Ovary (tissue), 9 donors: ENCODE measurements around the gene TPM4. TPM values are rescaled to one million over a fixed set of nuclear protein-coding genes. Genes with fewer than 3 reads are reported as not detected.

ENCODE experiments used
- DNase-seq, 5 donors: peaks; one replicate each; pipeline ENCODE4 v3.0.0-alpha.2; 2019 to 2020
- H3K27ac ChIP-seq, 2 donors: fragments of 200-600 bp; one replicate each; pipeline versions ENCODE4 v1.5.1 to v1.8.0; 2019 to 2022
- H3K27me3 ChIP-seq: fragments of 200-600 bp; one replicate; pipeline ENCODE4 v1.8.0; 2022
- H3K36me3 ChIP-seq: fragments of 200-600 bp; sonication (generic); one replicate; pipeline ENCODE4 v1.5.1; 2019
- H3K4me1 ChIP-seq: one replicate; pipeline ENCODE4 v1.8.1; 2013; ENCODE audit warnings: mild to moderate bottlenecking, moderate library complexity; ENCODE audit not compliant: insufficient read depth
- H3K4me3 ChIP-seq: fragments of 200-600 bp; sonication (generic); one replicate; pipeline ENCODE4 v1.5.1; 2017
- H3K9me3 ChIP-seq, 2 donors: fragments of 200-600 bp in 1 of 2; sonication (generic) in 1 of 2; one replicate each; pipeline versions ENCODE4 v1.5.1 to v1.8.1; 2013 to 2019; ENCODE audit warnings: mild to moderate bottlenecking in 1 of 2, moderate library complexity in 1 of 2
- CTCF ChIP-seq, 3 donors: fragments of 450-650 bp in 2 of 3; fragments of 200-600 bp in 1 of 3; IDR thresholded peaks; one replicate each; pipeline versions ENCODE4 v1.5.1 to v1.8.0; 2016 to 2022; ENCODE audit warnings: antibody characterized with exemption in 3 of 3, mild to moderate bottlenecking in 1 of 3
- EP300 ChIP-seq: sonication (generic); formaldehyde crosslinking; IDR thresholded peaks from one replicate; pipeline ENCODE4 v1.6.1; 2017; ENCODE audit warnings: antibody characterized with exemption
- POLR2A ChIP-seq: fragments of 450-650 bp; IDR thresholded peaks from one replicate; pipeline ENCODE4 v1.6.1; 2017; ENCODE audit warnings: antibody characterized with exemption, mild to moderate bottlenecking, moderate library complexity
- WGBS, 3 donors: extraction: QIAGEN DNeasy Blood & Tissue Kit in 1 of 3; methylation state at CpG; one replicate each; pipeline versions ENCODE4 v1.1.5 to v1.1.7; 2013 to 2017; 5-methylcytosine and 5-hydroxymethylcytosine counted together
- intact Hi-C, 4 donors: fragments of 100-400 bp; cut with DNase I; formaldehyde crosslinking; loops; one replicate each; pipeline versions ENCODE4 v1.11.0 to v1.15.1; 2022 to 2023
- polyA plus RNA-seq, 2 donors: library from polyadenylated mRNA; stranded (reverse); fragments of 200-250 nt in 1 of 2; fragments of 350-450 nt in 1 of 2; fragmentation: Illumina TruSeq in 1 of 2; extraction: RNeasy Lipid Tissue Mini Kit (QIAGEN cat#74804) in 1 of 2; gene quantifications; one replicate each; pipeline ENCODE4 v1.2.3, GENCODE V29; 2013 to 2014
- total RNA-seq, 7 donors: library from RNA; depleted of rRNA in 2 of 7; stranded (reverse); fragments of >200 nt in 2 of 7; fragmentation: NEBNext Ultra II Directional in 3 of 7; extraction: Animal tissue kit (Norgen Biotek cat#: 25700) in 3 of 7; gene quantifications; one replicate each; pipeline versions ENCODE4 v1.1.0 to v1.2.4, GENCODE V29; 2016 to 2023
- donor health status: DM: no; HTN: no; CAD: no; lungs with moderate emphysema.
- donor health status: DM: no; HTN: no; CAD: no.
- donor health status: Bipolar disorder and iron deficiency.
- donor health status: DM: yes; HTN: yes; CAD: no.
- donor health status: DM: no; HTN: no; CAD: no.
- donor health status: DM: yes; HTN: yes; CAD: no.

The TPM4 gene
- total and polyA plus RNA-seq, 9 donors, result 286 to 664 (median 554) TPM

- DNase-seq, result no peak
- intact Hi-C loops, result no loop called here
- WGBS, 3 donors, result 71 to 81% (median 80%) methylated on average over 13 of the region's 13 CpGs
- H3K4me1 ChIP-seq, result peaks cover 2% of the 10 kb centered on the region
- no peaks in the 10 kb centered on the region for H3K27me3 ChIP-seq
- H3K9me3 ChIP-seq, result no peaks in the 10 kb centered on the region
- no peak for TF ChIP-seq EP300
- no peak for TF ChIP-seq CTCF (IDR thresholded peaks at IDR 0.05)
- TF ChIP-seq POLR2A, result no peak
- H3K27ac ChIP-seq, result no peak overlapping the region
- no peaks in the 10 kb centered on the region for H3K36me3 ChIP-seq
- no peak overlapping the region for H3K4me3 ChIP-seq
Observed at GRCh38 chr19:16139752-16140151, 63.5 kb downstream of the TPM4 start.

GRCh38 chr19:16141043-16141442 lies 64.7 kb downstream of the TPM4 start:
- no peak for TF ChIP-seq EP300
- TF ChIP-seq POLR2A, result no peak
- no peak for TF ChIP-seq CTCF (IDR thresholded peaks at IDR 0.05)
- Histone ChIP-seq H3K27ac (no peak overlapping the region), H3K27me3 (no peaks in the 10 kb centered on the region), H3K36me3 (no peaks in the 10 kb centered on the region), H3K4me3 (no peak overlapping the region), H3K9me3 (no peaks in the 10 kb centered on the region), H3K4me1 (peaks cover 2% of the 10 kb centered on the region)
- WGBS, 3 donors, result 48 to 57% (median 51%) methylated on average over 4 of the region's 4 CpGs
- no peak for DNase-seq
- intact Hi-C loops, result no loop called here

- Histone ChIP-seq H3K27ac (no peak overlapping the region), H3K9me3 (no peaks in the 10 kb centered on the region), H3K36me3 (no peaks in the 10 kb centered on the region), H3K4me1 (no peaks in the 10 kb centered on the region), H3K27me3 (no peaks in the 10 kb centered on the region), H3K4me3 (no peak overlapping the region)
- intact Hi-C loops, result no loop called here
- DNase-seq, result no peak
- no peak for TF ChIP-seq POLR2A
- no peak for TF ChIP-seq CTCF (IDR thresholded peaks at IDR 0.05)
- no peak for TF ChIP-seq EP300
- WGBS, 3 donors, result 76 to 80% (median 78%) methylated on average over 9 of the region's 9 CpGs
Observed at GRCh38 chr19:16142032-16142580, 65.8 kb downstream of the TPM4 start.

- TF ChIP-seq POLR2A (no peak), EP300 (no peak), CTCF (IDR thresholded peaks at IDR 0.05) (no peak)
- no peak within 1 kb of the TSS for H3K4me3 ChIP-seq
- H3K27me3 ChIP-seq, result no peaks in the 10 kb centered on the region
- no peak for DNase-seq
- no peaks in the 10 kb centered on the region for H3K9me3 ChIP-seq
- intact Hi-C loops, result no loop called here
- H3K27ac ChIP-seq, result no peak within 1 kb of the TSS
- no peaks in the 10 kb centered on the region for H3K36me3 ChIP-seq
- WGBS, 3 donors, result 36 to 48% (median 39%) methylated on average over 13 of the region's 13 CpGs
- H3K4me1 ChIP-seq, result no peaks in the 10 kb centered on the region
Observed at GRCh38 chr19:16143399-16144215, 67.3 kb downstream of the TPM4 start, which contains the start of gene HSH2D. Gene HSH2D (plus strand): TSS chr19:16143685. CDS start chr19:16148751, 5,066 bp downstream.
